ENCODE data around the gene NCKAP5L.
"Not testable (repeated sequence)": the region's sequence is repeated elsewhere in the genome, so short reads cannot be mapped to it uniquely, and the experiment has no call there.

The NCKAP5L gene

GRCh38 chr12:49783917-49784676 lies 44.1 kb downstream of the NCKAP5L start:
- DNase-seq (ENCODE audit: low read depth, low spot score) = peak; percentile 17

GRCh38 chr12:49780914-49781313 lies 47.3 kb downstream of the NCKAP5L start:
- not testable (repeated sequence) for DNase-seq (ENCODE audit: low read depth, low spot score)

- no peak for DNase-seq (ENCODE audit: low read depth, low spot score)
Measured at GRCh38 chr12:49779581-49779980, 48.6 kb downstream of the NCKAP5L start.

GRCh38 chr12:49777800-49778748 lies 50.1 kb downstream of the NCKAP5L start:
- no peak for DNase-seq (ENCODE audit: low read depth, low spot score)

- DNase-seq (ENCODE audit: low read depth, low spot score) = no peak
Measured at GRCh38 chr12:49777341-49777740, 50.9 kb downstream of the NCKAP5L start.

- no peak for DNase-seq (ENCODE audit: low read depth, low spot score)
Measured at GRCh38 chr12:49776858-49777257, 51.4 kb downstream of the NCKAP5L start.

GRCh38 chr12:49776413-49776812 lies 51.8 kb downstream of the NCKAP5L start:
- DNase-seq (ENCODE audit: low read depth, low spot score) = peak; percentile 24

GRCh38 chr12:49773102-49773501 lies 55.1 kb downstream of the NCKAP5L start:
- DNase-seq (ENCODE audit: low read depth, low spot score) = not testable (repeated sequence)

GRCh38 chr12:49767333-49767732 lies 60.9 kb downstream of the NCKAP5L start:
- no peak for DNase-seq (ENCODE audit: low read depth, low spot score)

GRCh38 chr12:49766115-49766455 lies 62.1 kb downstream of the NCKAP5L start:
- DNase-seq (ENCODE audit: low read depth, low spot score) = no peak

- no peak for DNase-seq (ENCODE audit: low read depth, low spot score)
Measured at GRCh38 chr12:49764126-49764525, 64.1 kb downstream of the NCKAP5L start.

GRCh38 chr12:49763006-49763591 lies 65.1 kb downstream of the NCKAP5L start:
- DNase-seq (ENCODE audit: low read depth, low spot score) = peak; percentile 18

GRCh38 chr12:49762468-49762847 lies 65.8 kb downstream of the NCKAP5L start:
- DNase-seq (ENCODE audit: low read depth, low spot score) = no peak

- DNase-seq (ENCODE audit: low read depth, low spot score) = no peak
Measured at GRCh38 chr12:49761677-49762467, 66.3 kb downstream of the NCKAP5L start.

GRCh38 chr12:49750996-49751393 lies 77.2 kb downstream of the NCKAP5L start:
- DNase-seq (ENCODE audit: low read depth, low spot score) = no peak

GRCh38 chr12:49750027-49750995 lies 77.9 kb downstream of the NCKAP5L start:
- DNase-seq (ENCODE audit: low read depth, low spot score) = no peak

GRCh38 chr12:49748800-49749199 lies 79.4 kb downstream of the NCKAP5L start:
- DNase-seq (ENCODE audit: low read depth, low spot score) = no peak

- DNase-seq (ENCODE audit: low read depth, low spot score) = no peak
Measured at GRCh38 chr12:49748306-49748705, 79.9 kb downstream of the NCKAP5L start.

- DNase-seq (ENCODE audit: low read depth, low spot score) = no peak
Measured at GRCh38 chr12:49744363-49744885, 83.8 kb downstream of the NCKAP5L start.

All from smooth muscle cell of the brain vasculature (primary cell).